ENCODE measurements around the gene SH2D3C.
A peak's percentile ranks its signal among the peaks of the same experiment; 100 is the strongest.

The SH2D3C gene

GRCh38 chr9:127801955-127802575 lies 23.6 kb upstream of the SH2D3C start:
- TF ChIP-seq ZFP3 (CRISPR knock-in tag; IDR thresholded peaks at IDR 0.05), result no peak
- TF ChIP-seq, protein P1, sequence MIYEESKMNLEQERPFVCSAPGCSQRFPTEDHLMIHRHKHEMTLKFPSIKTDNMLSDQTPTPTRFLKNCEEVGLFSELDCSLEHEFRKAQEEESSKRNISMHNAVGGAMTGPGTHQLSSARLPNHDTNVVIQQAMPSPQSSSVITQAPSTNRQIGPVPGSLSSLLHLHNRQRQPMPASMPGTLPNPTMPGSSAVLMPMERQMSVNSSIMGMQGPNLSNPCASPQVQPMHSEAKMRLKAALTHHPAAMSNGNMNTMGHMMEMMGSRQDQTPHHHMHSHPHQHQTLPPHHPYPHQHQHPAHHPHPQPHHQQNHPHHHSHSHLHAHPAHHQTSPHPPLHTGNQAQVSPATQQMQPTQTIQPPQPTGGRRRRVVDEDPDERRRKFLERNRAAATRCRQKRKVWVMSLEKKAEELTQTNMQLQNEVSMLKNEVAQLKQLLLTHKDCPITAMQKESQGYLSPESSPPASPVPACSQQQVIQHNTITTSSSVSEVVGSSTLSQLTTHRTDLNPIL (CRISPR knock-in tag; IDR thresholded peaks at IDR 0.05; ENCODE audit: low read depth), result no peak
- ATAC-seq, result peak; percentile 14

- TF ChIP-seq ZNF565 (CRISPR knock-in tag; conservative IDR thresholded peaks at IDR 0.05; ENCODE audit: low read depth), result no peak
- no peak for TF ChIP-seq BACH2 (CRISPR knock-in tag; IDR thresholded peaks at IDR 0.05; ENCODE audit: borderline replicate concordance)
- TF ChIP-seq TOX (CRISPR knock-in tag; IDR thresholded peaks at IDR 0.05; ENCODE audit: borderline replicate concordance), result no peak
- TF ChIP-seq, protein P2, sequence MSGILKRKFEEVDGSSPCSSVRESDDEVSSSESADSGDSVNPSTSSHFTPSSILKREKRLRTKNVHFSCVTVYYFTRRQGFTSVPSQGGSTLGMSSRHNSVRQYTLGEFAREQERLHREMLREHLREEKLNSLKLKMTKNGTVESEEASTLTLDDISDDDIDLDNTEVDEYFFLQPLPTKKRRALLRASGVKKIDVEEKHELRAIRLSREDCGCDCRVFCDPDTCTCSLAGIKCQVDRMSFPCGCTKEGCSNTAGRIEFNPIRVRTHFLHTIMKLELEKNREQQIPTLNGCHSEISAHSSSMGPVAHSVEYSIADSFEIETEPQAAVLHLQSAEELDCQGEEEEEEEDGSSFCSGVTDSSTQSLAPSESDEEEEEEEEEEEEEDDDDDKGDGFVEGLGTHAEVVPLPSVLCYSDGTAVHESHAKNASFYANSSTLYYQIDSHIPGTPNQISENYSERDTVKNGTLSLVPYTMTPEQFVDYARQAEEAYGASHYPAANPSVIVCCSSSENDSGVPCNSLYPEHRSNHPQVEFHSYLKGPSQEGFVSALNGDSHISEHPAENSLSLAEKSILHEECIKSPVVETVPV (CRISPR knock-in tag; IDR thresholded peaks at IDR 0.05), result no peak
- no peak for TF ChIP-seq TSHZ2 (CRISPR knock-in tag; IDR thresholded peaks at IDR 0.05)
- no peak for TF ChIP-seq RARB (CRISPR knock-in tag; IDR thresholded peaks at IDR 0.05)
- TF ChIP-seq, protein P1 (CRISPR knock-in tag; IDR thresholded peaks at IDR 0.05; ENCODE audit: low read depth), result no peak
- no peak for TF ChIP-seq CSDC2 (CRISPR knock-in tag; IDR thresholded peaks at IDR 0.05)
- TF ChIP-seq POU6F1 (CRISPR knock-in tag; IDR thresholded peaks at IDR 0.05; ENCODE audit: borderline replicate concordance, low read depth), result no peak
- TF ChIP-seq ZNF8 (CRISPR knock-in tag; IDR thresholded peaks at IDR 0.05), result no peak
- TF ChIP-seq ZC3H10 (CRISPR knock-in tag; IDR thresholded peaks at IDR 0.05), result no peak
- TF ChIP-seq ISL1 (CRISPR knock-in tag; IDR thresholded peaks at IDR 0.05), result no peak
- no peak for TF ChIP-seq ZFP3 (CRISPR knock-in tag; IDR thresholded peaks at IDR 0.05)
- no peak for TF ChIP-seq SNAI2 (CRISPR knock-in tag; IDR thresholded peaks at IDR 0.05)
- TF ChIP-seq ZFP30 (CRISPR knock-in tag; IDR thresholded peaks at IDR 0.05), result no peak
- no peak for TF ChIP-seq ZNF70 (CRISPR knock-in tag; IDR thresholded peaks at IDR 0.05)
- no peak for TF ChIP-seq ARNTL (CRISPR knock-in tag; IDR thresholded peaks at IDR 0.05; ENCODE audit: borderline replicate concordance, low read depth)
- no peak for ATAC-seq
Observed at GRCh38 chr9:127796852-127797370, 18.4 kb upstream of the SH2D3C start.

GRCh38 chr9:127796225-127796813 lies 17.9 kb upstream of the SH2D3C start:
- peak; percentile 51 for ATAC-seq
- TF ChIP-seq, protein P1 (CRISPR knock-in tag; IDR thresholded peaks at IDR 0.05; ENCODE audit: low read depth), result no peak; the same call in 1 of the 2 replicates
- no peak for TF ChIP-seq TSHZ2 (CRISPR knock-in tag; IDR thresholded peaks at IDR 0.05)
- peak; percentile 26; the same call in 1 of the 2 replicates for TF ChIP-seq ESRRG (CRISPR knock-in tag; IDR thresholded peaks at IDR 0.05)
